H1 (cell line): ENCODE data around the gene OVCH1. TPM values are rescaled to one million over a fixed set of nuclear protein-coding genes. Genes with fewer than 3 reads are reported as not detected.

Source experiments
- CTCF ChIA-PET: fragments of 300-600 bp; sonication (Branson Sonifier 250); formaldehyde crosslinking; loops from one replicate; lab custom pipeline; 2021; ENCODE audit not compliant: partially characterized antibody; lab: Charles Lee
- POLR2A ChIA-PET: fragments of 300-600 bp; sonication (Branson Sonifier 250); formaldehyde crosslinking; loops from one replicate; lab custom pipeline; 2021; ENCODE audit warnings: inconsistent platforms; ENCODE audit not compliant: partially characterized antibody; lab: Charles Lee
- DNase-seq, 2 experiments: peaks; one replicate each; pipeline versions ENCODE4 v3.0.0 to v3.0.0-alpha.2; 2010 to 2022; ENCODE audit warnings: low spot score in 2 of 2, low read depth in 1 of 2, mixed read lengths in 1 of 2
- FAIRE-seq: peaks from 2 replicates; lab custom pipeline; 2011; peaks lifted over from hg19 to GRCh38; lab: Jason Lieb, UNC
- H2AFZ ChIP-seq: 2 replicates; pipeline ENCODE4 v1.8.1; 2012; ENCODE audit warnings: low read length, inconsistent platforms
- H2AK5ac ChIP-seq: 2 replicates; pipeline ENCODE4 v1.6.1; 2013; ENCODE audit warnings: low read depth, low read length
- H2BK120ac ChIP-seq: replicated peaks from 2 replicates; pipeline ENCODE3; 2013; ENCODE audit warnings: low read depth, low read length, inconsistent platforms
- H2BK12ac ChIP-seq: 2 replicates; pipeline ENCODE4 v1.6.1; 2013; ENCODE audit warnings: low read depth, low read length
- H2BK15ac ChIP-seq: 2 replicates; pipeline ENCODE4 v1.6.1; 2013; ENCODE audit warnings: low read length
- H2BK20ac ChIP-seq: 2 replicates; pipeline ENCODE4 v1.6.1; 2013; ENCODE audit warnings: low read length
- H2BK5ac ChIP-seq: 2 replicates; pipeline ENCODE4 v1.6.1; 2013; ENCODE audit warnings: low read depth, low read length
- H3K14ac ChIP-seq: 2 replicates; pipeline ENCODE4 v1.6.1; 2013; ENCODE audit warnings: inconsistent platforms; ENCODE audit not compliant: insufficient read length
- H3K18ac ChIP-seq: 2 replicates; pipeline ENCODE4 v1.6.1; 2013; ENCODE audit warnings: low read length; ENCODE audit errors: extremely low read depth
- H3K23ac ChIP-seq: 2 replicates; pipeline ENCODE4 v1.6.1; 2013; ENCODE audit warnings: inconsistent platforms; ENCODE audit not compliant: insufficient read length
- H3K23me2 ChIP-seq: 2 replicates; pipeline ENCODE4 v1.6.1; 2013; ENCODE audit warnings: low read depth, low read length
- H3K27ac ChIP-seq: 2 replicates; pipeline ENCODE4 v1.6.1; 2011; ENCODE audit warnings: low read depth, low read length, inconsistent platforms
- H3K27me3 ChIP-seq, 4 experiments: replicated peaks in 1 of 4; 1 replicate in 1 of 4; 2 replicates in 3 of 4; pipeline versions ENCODE4 v1.6.1 to v1.8.1; 2011 to 2013; ENCODE audit warnings: low read length in 3 of 4, mild to moderate bottlenecking in 3 of 4, inconsistent platforms in 2 of 4, mixed read lengths in 2 of 4, moderate library complexity in 1 of 4; ENCODE audit not compliant: control insufficient read depth in 3 of 4, insufficient read depth in 3 of 4; ENCODE audit errors: extremely low read depth in 1 of 4
- H3K36me3 ChIP-seq, 4 experiments: 2 replicates each; pipeline versions ENCODE4 v1.6.1 to v1.8.1; 2011 to 2013; ENCODE audit warnings: mild to moderate bottlenecking in 4 of 4, low read length in 3 of 4, moderate library complexity in 2 of 4, control low read depth in 1 of 4, inconsistent platforms in 1 of 4; ENCODE audit not compliant: insufficient read depth in 4 of 4, control insufficient read depth in 2 of 4
- H3K4ac ChIP-seq: replicated peaks from 2 replicates; pipeline ENCODE3; 2013; ENCODE audit warnings: low read length, low read depth, mixed read lengths, inconsistent platforms; ENCODE audit not compliant: insufficient read length
- H3K4me1 ChIP-seq, 4 experiments: replicated peaks in 1 of 4; 1 replicate in 1 of 4; 2 replicates in 3 of 4; pipeline versions ENCODE4 v1.6.1 to v1.8.1; 2011 to 2013; ENCODE audit warnings: low read length in 3 of 4, inconsistent platforms in 2 of 4, mixed read lengths in 1 of 4; ENCODE audit not compliant: insufficient read depth in 4 of 4, control insufficient read depth in 3 of 4
- H3K4me2 ChIP-seq, 2 experiments: 2 replicates each; pipeline versions ENCODE4 v1.6.1 to v1.8.1; 2011 to 2013; ENCODE audit warnings: low read depth in 2 of 2, low read length in 2 of 2, control low read depth in 1 of 2, inconsistent platforms in 1 of 2, mild to moderate bottlenecking in 1 of 2; ENCODE audit not compliant: insufficient read depth in 1 of 2
- H3K4me3 ChIP-seq, 4 experiments: fragments of 200-600, 300-600 bp in 1 of 4; sonication (generic), shearing (Covaris generic), sonication (Bioruptor Twin) in 1 of 4; 2 replicates each; pipeline versions ENCODE4 v1.5.1 to v1.8.1; 2011 to 2016; ENCODE audit warnings: low read length in 4 of 4, low read depth in 3 of 4, control low read depth in 2 of 4, inconsistent platforms in 2 of 4, mild to moderate bottlenecking in 2 of 4, mixed read lengths in 1 of 4, moderate library complexity in 1 of 4; ENCODE audit not compliant: insufficient read depth in 2 of 4; ENCODE audit errors: extremely low read depth in 1 of 4
- H3K56ac ChIP-seq: replicated peaks from 2 replicates; pipeline ENCODE3; 2013; ENCODE audit warnings: low read depth, mild to moderate bottlenecking, mixed read lengths, low read length, inconsistent platforms; ENCODE audit not compliant: insufficient read length
- H3K79me1 ChIP-seq: 2 replicates; pipeline ENCODE4 v1.6.1; 2013; ENCODE audit warnings: low read depth, low read length, control low read depth
- H3K79me2 ChIP-seq, 2 experiments: 2 replicates each; pipeline versions ENCODE4 v1.6.1 to v1.8.1; 2012 to 2013; ENCODE audit warnings: low read length in 2 of 2, mild to moderate bottlenecking in 2 of 2, inconsistent platforms in 1 of 2; ENCODE audit not compliant: insufficient read depth in 2 of 2, control insufficient read depth in 1 of 2
- H3K9ac ChIP-seq, 4 experiments: replicated peaks in 1 of 4; 1 replicate in 1 of 4; 2 replicates in 3 of 4; pipeline versions ENCODE4 v1.6.1 to v1.8.1; 2011 to 2013; ENCODE audit warnings: low read depth in 3 of 4, low read length in 3 of 4, control low read depth in 2 of 4, mild to moderate bottlenecking in 2 of 4, moderate library complexity in 2 of 4, inconsistent platforms in 1 of 4; ENCODE audit errors: extremely low read depth in 1 of 4
- H3K9me3 ChIP-seq, 2 experiments: 2 replicates each; pipeline versions ENCODE4 v1.6.1 to v1.8.1; 2012 to 2013; ENCODE audit warnings: mild to moderate bottlenecking in 2 of 2, moderate library complexity in 2 of 2, control low read depth in 1 of 2, inconsistent platforms in 1 of 2, low read depth in 1 of 2, low read length in 1 of 2, mixed read lengths in 1 of 2; ENCODE audit not compliant: insufficient read depth in 2 of 2
- H4K20me1 ChIP-seq, 2 experiments: replicated peaks in 1 of 2; 2 replicates each; pipeline versions ENCODE3 to v1.8.1; 2011 to 2013; ENCODE audit warnings: inconsistent platforms in 2 of 2, low read length in 2 of 2, mild to moderate bottlenecking in 1 of 2; ENCODE audit not compliant: insufficient read depth in 2 of 2, control insufficient read depth in 1 of 2
- H4K5ac ChIP-seq: 2 replicates; pipeline ENCODE4 v1.6.1; 2013; ENCODE audit warnings: low read length, low read depth, mixed read lengths, inconsistent platforms; ENCODE audit not compliant: insufficient read length
- H4K8ac ChIP-seq: 2 replicates; pipeline ENCODE4 v1.8.0; 2013; ENCODE audit warnings: mild to moderate bottlenecking, moderate library complexity, low read length, inconsistent platforms; ENCODE audit not compliant: insufficient read depth; ENCODE audit errors: extremely low read depth
- H4K91ac ChIP-seq: replicated peaks from 2 replicates; pipeline ENCODE3; 2013; ENCODE audit warnings: low read length, mixed read lengths, inconsistent platforms; ENCODE audit not compliant: insufficient read length
- CBX5 ChIP-seq: fragments of 300-800, 300-1000 bp; sonication (generic); IDR thresholded peaks from 2 replicates; pipeline ENCODE4 v1.7.1; 2016; ENCODE audit warnings: antibody characterized with exemption, low read length, low read depth
- GTF2F1 ChIP-seq: IDR thresholded peaks from 2 replicates; pipeline ENCODE4 v1.6.1; 2012; ENCODE audit warnings: low read depth, low read length, improper control_type of control experiment, borderline replicate concordance
- JUND ChIP-seq: IDR thresholded peaks from 2 replicates; pipeline ENCODE4 v1.6.1; 2011; ENCODE audit warnings: mild to moderate bottlenecking, improper control_type of control experiment, low read length
- USF2 ChIP-seq: IDR thresholded peaks from 2 replicates; pipeline ENCODE4 v1.6.1; 2011; ENCODE audit warnings: low read length, improper control_type of control experiment
- ZNF274 ChIP-seq: IDR thresholded peaks from 2 replicates; pipeline ENCODE4 v1.7.0; 2012; ENCODE audit warnings: low read length, borderline replicate concordance; ENCODE audit errors: extremely low read depth
- WGBS, 2 experiments: shearing (Covaris generic) in 1 of 2; methylation state at CpG; one replicate each; pipeline versions ENCODE4 v1.1.6 to v1.1.7; 2013 to 2015; ENCODE audit warnings: low lambda C conversion rate in 2 of 2, mixed read lengths in 2 of 2, inconsistent platforms in 1 of 2, low coverage in 1 of 2, missing lambda C conversion rate in 1 of 2; ENCODE audit not compliant: insufficient replicate concordance in 2 of 2, insufficient coverage in 1 of 2, insufficient read length in 1 of 2; ENCODE audit errors: extremely low coverage in 1 of 2, missing lambda C conversion rate in 1 of 2; 5-methylcytosine and 5-hydroxymethylcytosine counted together
- polyA plus RNA-seq, 7 experiments: library from polyadenylated mRNA; depleted of rRNA in 3 of 7; stranded (reverse) in 5 of 7; unstranded in 2 of 7; fragments of >200 nt in 5 of 7; fragments of 200-250 nt in 2 of 7; gene quantifications; 1 replicate in 5 of 7; 2 replicates in 1 of 7; 4 replicates in 1 of 7; pipeline versions ENCODE4 v1.2.1 to v1.2.3, GENCODE V29; 2011 to 2013; ENCODE audit warnings: missing spikeins in 2 of 7, mixed read lengths in 2 of 7
- total RNA-seq: library from RNA; stranded (reverse); fragmentation: NEBNext Ultra II Directional; extraction: Animal tissue kit (Norgen Biotek cat#: 25700); gene quantifications from 2 replicates; pipeline ENCODE4 v1.2.1, GENCODE V29; 2021

OVCH1 gene
- total and polyA plus RNA-seq, 2 of the 8 experiments (the other 6 are each of a cell fraction or from before 2014, with no cell fraction given) = 0.07 TPM; not detected in 1

GRCh38 chr12:29382251-29382650, 115.2 kb downstream of the OVCH1 start:
- FAIRE-seq = no peak
- Histone ChIP-seq H3K4me1 (no peaks in the 10 kb centered on the region), H2AK5ac (no peak overlapping the region), H4K8ac (no peak overlapping the region), H3K4ac (no peak overlapping the region), H3K4me2 (no peak overlapping the region), H3K23me2 (no peaks in the 10 kb centered on the region; the same call in 1 of the 2 replicates), H3K4me3 (peak overlapping the region in 1 of 4 experiments; percentile 96; a peak in 1 of 8 replicates), H3K56ac (no peak overlapping the region), H3K14ac (no peak overlapping the region), H2BK5ac (no peak overlapping the region), H3K36me3 (no peaks in the 10 kb centered on the region; a peak in 1 of 8 replicates), H3K23ac (no peak overlapping the region), H2BK20ac (no peak overlapping the region), H3K79me1 (0 out of 2 replicates have a peak, but pooled peaks cover 4% of the 10 kb centered on the region), H4K20me1 (no peaks in the 10 kb centered on the region), H3K9ac (no peak overlapping the region), H2BK15ac (no peak overlapping the region), H3K18ac (no peak overlapping the region), H2AFZ (no peak overlapping the region), H2BK12ac (no peak overlapping the region), H4K91ac (no peak overlapping the region), H2BK120ac (no peak overlapping the region), H3K27ac (no peak overlapping the region), H3K79me2 (peaks cover 0 to 36% of the 10 kb centered on the region in 2 experiments; a peak in 2 of 4 replicates), H3K27me3 (no peaks in the 10 kb centered on the region), H3K9me3 (no peaks in the 10 kb centered on the region; a peak in 1 of 4 replicates), H4K5ac (no peak overlapping the region)
- 84% methylated on average over 2 of the region's 2 CpGs; no CpG with 5 or more reads in 1 of the 2 experiments for WGBS, 2 experiments
- ChIA-PET POLR2A (no interaction called here), CTCF (no interaction called here)
- DNase-seq = no peak
- TF ChIP-seq CBX5 (no peak), ZNF274 (no peak), USF2 (no peak), GTF2F1 (no peak), JUND (no peak)
